Measurements from ENCODE around the gene APLP1. TPM values are rescaled to one million over a fixed set of nuclear protein-coding genes. Genes with fewer than 3 reads are reported as not detected.

The APLP1 gene
- total RNA-seq (1 to 10 TPM in 1 of 5 donors, under 1 TPM in 3, not detected in 1; 0.15 to 1.3 (median 0.33) TPM), total RNA-seq (0 to 0.23 (median 0.09) reads per million in 29 experiments)
- total RNA-seq (2013) = not detected

- H3K27me3 Mint-ChIP-seq = peaks cover 33 to 72% of the 10 kb centered on the region in 2 donors
- 3% methylated on average over 48 of the region's 60 CpGs for WGBS (ENCODE audit: insufficient coverage)
- ChIA-PET CTCF (no interaction called here), POLR2A (no interaction called here)
- no peaks in the 10 kb centered on the region for H3K9me3 Mint-ChIP-seq
- H3K4me1 ChIP-seq (ENCODE audit: control insufficient read depth in 1 of 2, extremely low read depth in 1 of 2, insufficient read depth in 2 of 2, low read length in 2 of 2) = peaks cover 2 to 25% of the 10 kb centered on the region in 2 experiments
- peak within 1 kb of the TSS; percentile 53 to 76 (median 58) for H3K4me3 Mint-ChIP-seq
- peak within 1 kb of the TSS in 1 of 2 donors; percentile 8 for H3K4me3 ChIP-seq (ENCODE audit: control insufficient read depth in 1 of 2, extremely low read depth in 1 of 2, low read length in 1 of 2)
- ATAC-seq (replicated peaks in 1 of 4) = peak; percentile 76 to 85 (median 82)
- no peaks in the 10 kb centered on the region for H3K36me3 Mint-ChIP-seq
- H3K27me3 ChIP-seq (replicated peaks in 1 of 2; ENCODE audit: control insufficient read depth in 2 of 2, extremely low read depth in 1 of 2, insufficient read depth in 2 of 2, low read length in 1 of 2) = peaks cover 3 to 78% of the 10 kb centered on the region in 2 experiments
- H3K27ac ChIP-seq (ENCODE audit: low read length) = no peak within 1 kb of the TSS
- DNase-seq = peak in 33 of 35 experiments; percentile 12 to 73 (median 44)
- peaks cover 14 to 23% (median 19%) of the 10 kb centered on the region in 3 donors for H3K4me1 Mint-ChIP-seq
- no peaks in the 10 kb centered on the region for H3K36me3 ChIP-seq (ENCODE audit: control insufficient read depth in 2 of 2, extremely low read depth in 1 of 2, insufficient read depth in 1 of 2, low read length in 1 of 2)
- H3K27ac Mint-ChIP-seq = no peak within 1 kb of the TSS
- H3K9me3 ChIP-seq = no peaks in the 10 kb centered on the region
These were observed at the start of gene APLP1 for GRCh38 chr19:35868172-35868822. Gene APLP1, plus strand, starts transcription at chr19:35868574. Its CDS starts 63 bp downstream, at chr19:35868637.

- CTCF ChIA-PET = no interaction called here
- DNase-seq (no peak), ATAC-seq (replicated peaks in 1 of 4) (no peak)
- H3K27me3 ChIP-seq (replicated peaks in 1 of 2; ENCODE audit: control insufficient read depth in 2 of 2, extremely low read depth in 1 of 2, insufficient read depth in 2 of 2, low read length in 1 of 2) = peaks cover 0 to 35% of the 10 kb centered on the region in 2 experiments
- H3K36me3 Mint-ChIP-seq = no peaks in the 10 kb centered on the region
- no peaks in the 10 kb centered on the region for H3K4me1 ChIP-seq (ENCODE audit: control insufficient read depth in 1 of 2, extremely low read depth in 1 of 2, insufficient read depth in 2 of 2, low read length in 2 of 2)
- H3K4me3 ChIP-seq (ENCODE audit: control insufficient read depth in 1 of 2, extremely low read depth in 1 of 2, low read length in 1 of 2) = no peak overlapping the region
- H3K9me3 ChIP-seq = no peaks in the 10 kb centered on the region
- H3K9me3 Mint-ChIP-seq = no peaks in the 10 kb centered on the region
- H3K27ac Mint-ChIP-seq = no peak overlapping the region
- POLR2A ChIA-PET = no interaction called here
- H3K36me3 ChIP-seq (ENCODE audit: control insufficient read depth in 2 of 2, extremely low read depth in 1 of 2, insufficient read depth in 1 of 2, low read length in 1 of 2) = no peaks in the 10 kb centered on the region
- peaks cover 19 to 38% of the 10 kb centered on the region in 2 donors for H3K27me3 Mint-ChIP-seq
- no peak overlapping the region for H3K4me3 Mint-ChIP-seq
- no peaks in the 10 kb centered on the region for H3K4me1 Mint-ChIP-seq
- 56% methylated on average over 3 of the region's 3 CpGs for WGBS (ENCODE audit: insufficient coverage)
- no peak overlapping the region for H3K27ac ChIP-seq (ENCODE audit: low read length)
These were observed 45.8 kb upstream of the APLP1 start for GRCh38 chr19:35822579-35822978.

DNA sequence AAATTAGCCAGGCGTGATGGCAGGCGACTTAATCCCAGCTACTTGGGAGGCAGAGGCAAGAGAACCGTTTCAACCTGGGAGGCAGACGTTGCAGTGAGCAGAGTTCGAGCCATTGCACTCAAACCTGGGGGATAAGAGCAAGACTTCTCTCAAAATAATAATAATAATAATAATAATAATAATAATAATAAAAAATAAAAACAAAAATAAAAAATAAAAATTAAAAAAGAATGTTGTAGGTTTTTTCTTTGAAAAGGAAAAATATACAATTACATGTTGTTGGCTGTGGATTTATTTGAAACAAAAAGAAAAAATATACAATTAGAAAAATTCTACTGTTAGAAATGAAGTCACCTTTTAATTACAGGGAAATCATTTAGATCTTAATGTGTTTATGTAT lies 44.2 kb upstream of the APLP1 start:
- ATAC-seq (replicated peaks in 1 of 4) (no peak), DNase-seq (no peak)
- no peaks in the 10 kb centered on the region for H3K9me3 Mint-ChIP-seq
- Histone ChIP-seq H3K4me1 (ENCODE audit: control insufficient read depth in 1 of 2, extremely low read depth in 1 of 2, insufficient read depth in 2 of 2, low read length in 2 of 2) (no peaks in the 10 kb centered on the region), H3K27ac (ENCODE audit: low read length) (no peak overlapping the region), H3K27me3 (replicated peaks in 1 of 2; ENCODE audit: control insufficient read depth in 2 of 2, extremely low read depth in 1 of 2, insufficient read depth in 2 of 2, low read length in 1 of 2) (peaks cover 0 to 36% of the 10 kb centered on the region in 2 experiments), H3K36me3 (ENCODE audit: control insufficient read depth in 2 of 2, extremely low read depth in 1 of 2, insufficient read depth in 1 of 2, low read length in 1 of 2) (no peaks in the 10 kb centered on the region), H3K9me3 (no peaks in the 10 kb centered on the region), H3K4me3 (ENCODE audit: control insufficient read depth in 1 of 2, extremely low read depth in 1 of 2, low read length in 1 of 2) (no peak overlapping the region)
- H3K4me3 Mint-ChIP-seq = no peak overlapping the region
- peaks cover 20 to 41% of the 10 kb centered on the region in 2 donors for H3K27me3 Mint-ChIP-seq
- no peaks in the 10 kb centered on the region for H3K36me3 Mint-ChIP-seq
- H3K4me1 Mint-ChIP-seq = no peaks in the 10 kb centered on the region
- CTCF ChIA-PET = no interaction called here
- WGBS (ENCODE audit: insufficient coverage) = 71% methylated on average over 4 of the region's 5 CpGs
- no peak overlapping the region for H3K27ac Mint-ChIP-seq
- POLR2A ChIA-PET = no interaction called here

GRCh38 chr19:35828692-35829301 lies 39.6 kb upstream of the APLP1 start:
- Mint-ChIP-seq H3K4me3 (no peak overlapping the region), H3K9me3 (no peaks in the 10 kb centered on the region), H3K4me1 (no peaks in the 10 kb centered on the region), H3K27me3 (peaks cover 25 to 59% of the 10 kb centered on the region in 2 donors), H3K27ac (no peak overlapping the region), H3K36me3 (no peaks in the 10 kb centered on the region)
- ChIA-PET CTCF (no interaction called here), POLR2A (no interaction called here)
- DNase-seq (peak in 27 of 35 experiments; percentile 13 to 68 (median 37)), ATAC-seq (replicated peaks in 1 of 4) (peak in 1 of 4 experiments; percentile 61)
- H3K27me3 ChIP-seq (replicated peaks in 1 of 2; ENCODE audit: control insufficient read depth in 2 of 2, extremely low read depth in 1 of 2, insufficient read depth in 2 of 2, low read length in 1 of 2) = peaks cover 0 to 55% of the 10 kb centered on the region in 2 experiments
- H3K27ac ChIP-seq (ENCODE audit: low read length) = no peak overlapping the region
- H3K36me3 ChIP-seq (ENCODE audit: control insufficient read depth in 2 of 2, extremely low read depth in 1 of 2, insufficient read depth in 1 of 2, low read length in 1 of 2) = no peaks in the 10 kb centered on the region
- 15% methylated on average over 9 of the region's 12 CpGs for WGBS (ENCODE audit: insufficient coverage)
- H3K4me1 ChIP-seq (ENCODE audit: control insufficient read depth in 1 of 2, extremely low read depth in 1 of 2, insufficient read depth in 2 of 2, low read length in 2 of 2) = no peaks in the 10 kb centered on the region
- no peak overlapping the region for H3K4me3 ChIP-seq (ENCODE audit: control insufficient read depth in 1 of 2, extremely low read depth in 1 of 2, low read length in 1 of 2)
- H3K9me3 ChIP-seq = no peaks in the 10 kb centered on the region

- Histone ChIP-seq H3K27me3 (replicated peaks in 1 of 2; ENCODE audit: control insufficient read depth in 2 of 2, extremely low read depth in 1 of 2, insufficient read depth in 2 of 2, low read length in 1 of 2) (peaks cover 0 to 72% of the 10 kb centered on the region in 2 experiments), H3K9me3 (no peaks in the 10 kb centered on the region), H3K4me3 (ENCODE audit: control insufficient read depth in 1 of 2, extremely low read depth in 1 of 2, low read length in 1 of 2) (no peak overlapping the region), H3K4me1 (ENCODE audit: control insufficient read depth in 1 of 2, extremely low read depth in 1 of 2, insufficient read depth in 2 of 2, low read length in 2 of 2) (no peaks in the 10 kb centered on the region), H3K36me3 (ENCODE audit: control insufficient read depth in 2 of 2, extremely low read depth in 1 of 2, insufficient read depth in 1 of 2, low read length in 1 of 2) (no peaks in the 10 kb centered on the region), H3K27ac (ENCODE audit: low read length) (no peak overlapping the region)
- Mint-ChIP-seq H3K27ac (no peak overlapping the region), H3K27me3 (peaks cover 26 to 59% of the 10 kb centered on the region in 2 donors), H3K4me1 (no peaks in the 10 kb centered on the region), H3K4me3 (no peak overlapping the region), H3K36me3 (no peaks in the 10 kb centered on the region), H3K9me3 (no peaks in the 10 kb centered on the region)
- POLR2A ChIA-PET = no interaction called here
- DNase-seq (no peak), ATAC-seq (replicated peaks in 1 of 4) (no peak)
- 72% methylated on average over 8 of the region's 18 CpGs for WGBS (ENCODE audit: insufficient coverage)
- CTCF ChIA-PET = no interaction called here
These were observed 37.4 kb upstream of the APLP1 start for GRCh38 chr19:35830986-35831385.

- Histone ChIP-seq H3K4me3 (ENCODE audit: control insufficient read depth in 1 of 2, extremely low read depth in 1 of 2, low read length in 1 of 2) (no peak overlapping the region), H3K9me3 (no peaks in the 10 kb centered on the region), H3K27ac (ENCODE audit: low read length) (no peak overlapping the region), H3K4me1 (ENCODE audit: control insufficient read depth in 1 of 2, extremely low read depth in 1 of 2, insufficient read depth in 2 of 2, low read length in 2 of 2) (no peaks in the 10 kb centered on the region), H3K36me3 (ENCODE audit: control insufficient read depth in 2 of 2, extremely low read depth in 1 of 2, insufficient read depth in 1 of 2, low read length in 1 of 2) (no peaks in the 10 kb centered on the region), H3K27me3 (replicated peaks in 1 of 2; ENCODE audit: control insufficient read depth in 2 of 2, extremely low read depth in 1 of 2, insufficient read depth in 2 of 2, low read length in 1 of 2) (peaks cover 0 to 67% of the 10 kb centered on the region in 2 experiments)
- Mint-ChIP-seq H3K27me3 (peaks cover 27 to 61% of the 10 kb centered on the region in 2 donors), H3K36me3 (no peaks in the 10 kb centered on the region), H3K4me3 (no peak overlapping the region), H3K4me1 (no peaks in the 10 kb centered on the region), H3K27ac (no peak overlapping the region), H3K9me3 (no peaks in the 10 kb centered on the region)
- DNase-seq (no peak), ATAC-seq (replicated peaks in 1 of 4) (no peak)
- ChIA-PET CTCF (no interaction called here), POLR2A (no interaction called here)
- WGBS (ENCODE audit: insufficient coverage) = 33% methylated on average over 1 of the region's 4 CpGs
These were observed 36.3 kb upstream of the APLP1 start for GRCh38 chr19:35832054-35832453.
